CD4-positive, alpha-beta T cell (primary cell): ENCODE data around the gene GRM4. TPM values are rescaled to one million over a fixed set of nuclear protein-coding genes. Genes with fewer than 3 reads are reported as not detected.
"Not testable (repeated sequence)": the region's sequence is repeated elsewhere in the genome, so short reads cannot be mapped to it uniquely, and the experiment has no call there.

ENCODE experiments used
- ATAC-seq: fragments of 200-7000 bp; cut with Tn5 transposase; one replicate; pipeline ENCODE4 v1.10.0; 2022; ENCODE audit warnings: mild to moderate bottlenecking; ENCODE audit not compliant: poor library complexity
- CTCF ChIA-PET: fragments of 350-600 bp; sonication (Branson Sonifier 250); formaldehyde crosslinking; loops from one replicate; lab custom pipeline; 2021; ENCODE audit warnings: antibody characterized with exemption, inconsistent platforms; lab: Charles Lee
- POLR2A ChIA-PET: fragments of 350-600 bp; sonication (Branson Sonifier 250); formaldehyde crosslinking; loops from one replicate; lab custom pipeline; 2021; ENCODE audit warnings: antibody characterized with exemption, inconsistent platforms; lab: Charles Lee
- DNase-seq, 14 experiments: peaks; one replicate each; pipeline ENCODE4 v3.0.0-alpha.2; 2013 to 2020; ENCODE audit warnings: mixed read lengths in 2 of 14
- H3K27ac ChIP-seq, 2 donors: one replicate each; pipeline versions ENCODE4 v1.5.1 to v1.7.0; 2013; ENCODE audit warnings: low read length in 2 of 2, low read depth in 1 of 2, mild to moderate bottlenecking in 1 of 2
- H3K27me3 ChIP-seq, 2 experiments: 1 replicate in 1 of 2; 2 replicates in 1 of 2; pipeline versions ENCODE4 v1.6.1 to v1.7.0; 2013; ENCODE audit warnings: low read length in 2 of 2, control low read depth in 1 of 2, mild to moderate bottlenecking in 1 of 2, moderate library complexity in 1 of 2; ENCODE audit not compliant: insufficient read depth in 2 of 2, control insufficient read depth in 1 of 2
- H3K36me3 ChIP-seq: one replicate; pipeline ENCODE4 v1.6.1; 2013; ENCODE audit warnings: low read length, control low read depth; ENCODE audit not compliant: insufficient read depth
- H3K4me1 ChIP-seq: one replicate; pipeline ENCODE4 v1.6.1; 2013; ENCODE audit warnings: low read length, control low read depth; ENCODE audit not compliant: insufficient read depth
- H3K4me3 ChIP-seq: one replicate; pipeline ENCODE4 v1.5.1; 2013; ENCODE audit warnings: mild to moderate bottlenecking, low read length, moderate library complexity
- H3K9me3 ChIP-seq, 2 experiments: 1 replicate in 1 of 2; 2 replicates in 1 of 2; pipeline versions ENCODE4 v1.6.1 to v1.7.0; 2013; ENCODE audit warnings: low read length in 2 of 2, mild to moderate bottlenecking in 2 of 2, control low read depth in 1 of 2, moderate library complexity in 1 of 2; ENCODE audit not compliant: control insufficient read depth in 1 of 2, insufficient read depth in 1 of 2
- H3K27ac Mint-ChIP-seq: one replicate; pipeline ENCODE4 v1.8.0; 2020; ENCODE audit warnings: mixed read lengths
- H3K27me3 Mint-ChIP-seq: one replicate; pipeline ENCODE4 v1.8.0; 2021; ENCODE audit warnings: mixed read lengths
- H3K36me3 Mint-ChIP-seq: one replicate; pipeline ENCODE4 v1.8.0; 2021; ENCODE audit warnings: low read depth, mixed read lengths
- H3K4me1 Mint-ChIP-seq: one replicate; pipeline ENCODE4 v1.8.0; 2021; ENCODE audit warnings: low read depth, mixed read lengths
- H3K4me3 Mint-ChIP-seq: one replicate; pipeline ENCODE4 v1.8.0; 2020; ENCODE audit warnings: mild to moderate bottlenecking, mixed read lengths
- H3K9me3 Mint-ChIP-seq: one replicate; pipeline ENCODE4 v1.8.0; 2020; ENCODE audit warnings: mixed read lengths
- CTCF ChIP-seq: fragments of 200-600 bp; IDR thresholded peaks from one replicate; pipeline ENCODE4 v1.8.0; 2022; ENCODE audit warnings: antibody characterized with exemption, mild to moderate bottlenecking
- intact Hi-C, 2 experiments: fragments of 100-400 bp; cut with DNase I in 1 of 2; cut with micrococcal nuclease in 1 of 2; formaldehyde crosslinking; loops; one replicate each; pipeline versions ENCODE4 v1.15.1 to v1.9.0; 2023 to 2025; cut with DNase I, micrococcal nuclease
- total RNA-seq, 174 experiments: library from RNA in 2 of 174; stranded (reverse) in 2 of 174; gene quantifications; one replicate each; pipeline ENCODE4 v1.2.3 and lab custom pipeline; 2021 to 2026

Gene GRM4
- total RNA-seq, 2 experiments from 2014 or later: 0.08 TPM; not detected in 1

- Histone ChIP-seq H3K27me3 (no peaks in the 10 kb centered on the region), H3K4me1 (no peaks in the 10 kb centered on the region), H3K27ac (no peak overlapping the region), H3K4me3 (no peak overlapping the region), H3K36me3 (no peaks in the 10 kb centered on the region), H3K9me3 (no peaks in the 10 kb centered on the region)
- Mint-ChIP-seq H3K27ac (no peak overlapping the region), H3K4me3 (no peak overlapping the region), H3K4me1 (no peaks in the 10 kb centered on the region), H3K36me3 (no peaks in the 10 kb centered on the region), H3K9me3 (no peaks in the 10 kb centered on the region), H3K27me3 (no peaks in the 10 kb centered on the region)
- no peak for DNase-seq
- intact Hi-C loops: no loop called here
- ATAC-seq: no peak
- CTCF ChIA-PET: no interaction called here
- no peak for TF ChIP-seq CTCF
- POLR2A ChIA-PET: no interaction called here
Observed at GRCh38 chr6:34017106-34017805, 128.6 kb downstream of the GRM4 start.

GRCh38 chr6:34016573-34016972 lies 129.3 kb downstream of the GRM4 start:
- H3K36me3 Mint-ChIP-seq, H3K27me3 ChIP-seq, H3K4me3 ChIP-seq, DNase-seq, H3K27me3 Mint-ChIP-seq, H3K27ac Mint-ChIP-seq, POLR2A ChIA-PET, H3K4me1 ChIP-seq, H3K27ac ChIP-seq, H3K9me3 Mint-ChIP-seq, H3K9me3 ChIP-seq, ATAC-seq, H3K4me3 Mint-ChIP-seq, H3K36me3 ChIP-seq, H3K4me1 Mint-ChIP-seq, intact Hi-C loops: not testable (repeated sequence)
- CTCF ChIA-PET: interaction anchor here (1.0 kb wide), 1 partner anchor 11 kb away, joined by 3 read pairs; no protein-coding TSS in a partner anchor

- no peak for DNase-seq
- ATAC-seq: no peak
- Histone ChIP-seq H3K4me1 (no peaks in the 10 kb centered on the region), H3K36me3 (no peaks in the 10 kb centered on the region), H3K9me3 (no peaks in the 10 kb centered on the region), H3K27me3 (no peaks in the 10 kb centered on the region), H3K4me3 (no peak overlapping the region), H3K27ac (no peak overlapping the region)
- Mint-ChIP-seq H3K4me3 (no peak overlapping the region), H3K27me3 (no peaks in the 10 kb centered on the region), H3K27ac (no peak overlapping the region), H3K4me1 (no peaks in the 10 kb centered on the region), H3K9me3 (no peaks in the 10 kb centered on the region), H3K36me3 (no peaks in the 10 kb centered on the region)
- intact Hi-C loops: no loop called here
- no peak for TF ChIP-seq CTCF
- ChIA-PET POLR2A (no interaction called here), CTCF (no interaction called here)
Observed at GRCh38 chr6:34015586-34015985, 130.3 kb downstream of the GRM4 start.

GRCh38 chr6:34011264-34011663 lies 134.6 kb downstream of the GRM4 start:
- Histone ChIP-seq H3K4me1 (no peaks in the 10 kb centered on the region), H3K9me3 (no peaks in the 10 kb centered on the region), H3K36me3 (no peaks in the 10 kb centered on the region), H3K27ac (no peak overlapping the region), H3K27me3 (no peaks in the 10 kb centered on the region), H3K4me3 (no peak overlapping the region)
- Mint-ChIP-seq H3K4me1 (no peaks in the 10 kb centered on the region), H3K36me3 (no peaks in the 10 kb centered on the region), H3K4me3 (no peak overlapping the region), H3K27me3 (peaks cover 8% of the 10 kb centered on the region), H3K27ac (no peak overlapping the region), H3K9me3 (no peaks in the 10 kb centered on the region)
- ATAC-seq (no peak), DNase-seq (no peak)
- TF ChIP-seq CTCF: no peak
- intact Hi-C loops: no loop called here
- ChIA-PET CTCF (interaction anchor here (0.9 kb wide), 1 partner anchor 16 kb away, joined by 3 read pairs; no protein-coding TSS in a partner anchor), POLR2A (no interaction called here)
